GM12892 (cell line): ENCODE results near the gene GUCA2A.

ENCODE experiments used
- DNase-seq: peaks from one replicate; pipeline ENCODE4 v3.0.0; 2011; ENCODE audit not compliant: insufficient read length
- FAIRE-seq: peaks from 2 replicates; lab custom pipeline; 2011; peaks lifted over from hg19 to GRCh38; lab: Jason Lieb, UNC
- POLR2A ChIP-seq: IDR thresholded peaks from 2 replicates; pipeline ENCODE4 v1.6.1; 2011; ENCODE audit warnings: low read depth, low read length, control low read depth
- POLR2AphosphoS5 ChIP-seq: IDR thresholded peaks from 2 replicates; pipeline ENCODE4 v1.6.1; 2011; ENCODE audit warnings: low read depth, low read length, control low read depth
- TAF1 ChIP-seq: IDR thresholded peaks from 2 replicates; pipeline ENCODE4 v1.6.1; 2011; ENCODE audit warnings: low read depth, mild to moderate bottlenecking, control low read depth, low read length, borderline replicate concordance

The GUCA2A gene

GRCh38 chr1:42150651-42151050 lies 13.9 kb downstream of the GUCA2A start:
- TF ChIP-seq TAF1 (no peak), POLR2A (no peak), POLR2AphosphoS5 (no peak)
- FAIRE-seq (no peak), DNase-seq (no peak)

GRCh38 chr1:42148166-42148565 lies 16.4 kb downstream of the GUCA2A start:
- TF ChIP-seq TAF1 (no peak), POLR2A (no peak), POLR2AphosphoS5 (no peak)

GRCh38 chr1:42146626-42147320 lies 17.8 kb downstream of the GUCA2A start:
- FAIRE-seq (peak; percentile 93), DNase-seq (peak; percentile 61)
- no peak for TF ChIP-seq POLR2AphosphoS5
- no peak for TF ChIP-seq TAF1
- no peak for TF ChIP-seq POLR2A

More at GRCh38 chr1:42148166-42148565, 16.4 kb downstream of the GUCA2A start:
- DNase-seq = no peak
- FAIRE-seq = no peak

GRCh38 chr1:42145764-42146625 lies 18.6 kb downstream of the GUCA2A start:
- TF ChIP-seq POLR2A (no peak), TAF1 (no peak), POLR2AphosphoS5 (no peak)
- DNase-seq = no peak
- no peak for FAIRE-seq

GRCh38 chr1:42145389-42145716 lies 19.2 kb downstream of the GUCA2A start:
- no peak for DNase-seq
- FAIRE-seq = no peak
- TF ChIP-seq TAF1 (no peak), POLR2AphosphoS5 (no peak), POLR2A (no peak)

- DNase-seq = no peak
- TF ChIP-seq TAF1 = no peak
- TF ChIP-seq POLR2A = no peak
- TF ChIP-seq POLR2AphosphoS5 = no peak
Measured at GRCh38 chr1:42144711-42145388, 19.7 kb downstream of the GUCA2A start.

GRCh38 chr1:42143896-42144710 lies 20.4 kb downstream of the GUCA2A start:
- TF ChIP-seq POLR2A (no peak), TAF1 (no peak)
- no peak for DNase-seq
- no peak for FAIRE-seq

More at GRCh38 chr1:42144711-42145388, 19.7 kb downstream of the GUCA2A start:
- FAIRE-seq = no peak

GRCh38 chr1:42142894-42143675 lies 21.5 kb downstream of the GUCA2A start:
- no peak for DNase-seq
- FAIRE-seq = no peak
- TF ChIP-seq POLR2AphosphoS5 (no peak), POLR2A (no peak), TAF1 (no peak)

- FAIRE-seq (no peak), DNase-seq (no peak)
- TF ChIP-seq POLR2A = no peak
Measured at GRCh38 chr1:42141978-42142377, 22.6 kb downstream of the GUCA2A start.

GRCh38 chr1:42140191-42140590 lies 24.4 kb downstream of the GUCA2A start:
- DNase-seq = no peak
- TF ChIP-seq POLR2A (no peak), TAF1 (no peak), POLR2AphosphoS5 (no peak)
- FAIRE-seq = no peak
